Measurements from ENCODE around the gene ATM. TPM values are rescaled to one million over a fixed set of nuclear protein-coding genes. Genes with fewer than 3 reads are reported as not detected.
"Not testable (repeated sequence)": the region's sequence is repeated elsewhere in the genome, so short reads cannot be mapped to it uniquely, and the experiment has no call there.

The ATM gene
- total and polyA plus RNA-seq, 8 donors: 69.1 to 99.9 (median 91.3) TPM

DNA sequence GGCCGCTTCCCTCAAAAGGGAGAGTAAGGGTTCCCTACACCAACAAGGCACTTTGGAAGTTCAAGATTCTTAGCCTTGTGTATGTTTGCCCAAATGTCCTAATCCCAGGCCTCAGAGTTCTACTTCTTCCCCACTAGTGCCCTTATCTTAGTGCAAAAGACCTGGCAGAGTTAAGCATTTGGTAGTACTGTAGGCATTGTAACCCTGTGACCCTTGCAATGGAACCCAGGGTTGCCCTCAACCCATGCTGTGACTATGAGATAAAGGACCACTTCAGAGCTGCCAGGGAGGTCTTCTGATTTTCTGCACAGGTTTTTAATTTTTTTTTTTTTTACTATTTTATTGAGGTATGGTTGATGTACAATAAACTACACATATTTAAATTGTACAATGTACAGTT is 179.4 kb downstream of the ATM start:
- DNase-seq: no peak
- intact Hi-C loops (cut with DNase I): no loop called here

DNA sequence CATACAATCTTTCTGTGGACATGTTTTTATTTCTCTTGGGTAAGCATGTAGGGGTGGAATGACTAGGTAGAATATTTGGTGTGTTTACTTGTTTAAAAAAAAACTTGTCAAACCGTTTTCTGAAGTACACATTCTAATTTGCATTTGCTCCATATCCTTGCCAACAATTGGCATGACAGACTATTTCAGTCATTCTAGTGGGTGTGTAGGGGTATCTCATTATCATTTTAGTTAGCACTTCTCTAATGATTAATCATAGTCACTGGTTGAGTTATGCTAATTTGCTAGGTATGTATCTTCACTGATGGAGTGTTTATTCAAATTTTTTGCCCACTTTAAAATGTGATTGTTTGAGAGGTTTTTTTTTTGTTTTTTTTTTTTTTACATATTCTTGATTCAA is 180.2 kb downstream of the ATM start:
- Histone ChIP-seq H3K27ac (no peak overlapping the region), H3K36me3 (no peaks in the 10 kb centered on the region), H3K4me3 (no peak overlapping the region), H3K27me3 (no peaks in the 10 kb centered on the region), H3K4me1 (no peaks in the 10 kb centered on the region), H3K9me3 (no peaks in the 10 kb centered on the region)
- ATAC-seq: no peak
- TF ChIP-seq, protein P1, sequence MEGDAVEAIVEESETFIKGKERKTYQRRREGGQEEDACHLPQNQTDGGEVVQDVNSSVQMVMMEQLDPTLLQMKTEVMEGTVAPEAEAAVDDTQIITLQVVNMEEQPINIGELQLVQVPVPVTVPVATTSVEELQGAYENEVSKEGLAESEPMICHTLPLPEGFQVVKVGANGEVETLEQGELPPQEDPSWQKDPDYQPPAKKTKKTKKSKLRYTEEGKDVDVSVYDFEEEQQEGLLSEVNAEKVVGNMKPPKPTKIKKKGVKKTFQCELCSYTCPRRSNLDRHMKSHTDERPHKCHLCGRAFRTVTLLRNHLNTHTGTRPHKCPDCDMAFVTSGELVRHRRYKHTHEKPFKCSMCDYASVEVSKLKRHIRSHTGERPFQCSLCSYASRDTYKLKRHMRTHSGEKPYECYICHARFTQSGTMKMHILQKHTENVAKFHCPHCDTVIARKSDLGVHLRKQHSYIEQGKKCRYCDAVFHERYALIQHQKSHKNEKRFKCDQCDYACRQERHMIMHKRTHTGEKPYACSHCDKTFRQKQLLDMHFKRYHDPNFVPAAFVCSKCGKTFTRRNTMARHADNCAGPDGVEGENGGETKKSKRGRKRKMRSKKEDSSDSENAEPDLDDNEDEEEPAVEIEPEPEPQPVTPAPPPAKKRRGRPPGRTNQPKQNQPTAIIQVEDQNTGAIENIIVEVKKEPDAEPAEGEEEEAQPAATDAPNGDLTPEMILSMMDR (IDR thresholded peaks at IDR 0.05): no peak
- DNase-seq: no peak
- intact Hi-C loops (cut with DNase I): no loop called here

More for the DNA sequence above, 179.4 kb downstream of the ATM start:
- Histone ChIP-seq H3K9me3 (no peaks in the 10 kb centered on the region), H3K27me3 (no peaks in the 10 kb centered on the region), H3K4me1 (no peaks in the 10 kb centered on the region), H3K27ac (no peak overlapping the region), H3K4me3 (no peak overlapping the region), H3K36me3 (no peaks in the 10 kb centered on the region)
- TF ChIP-seq, protein P1 (IDR thresholded peaks at IDR 0.05): no peak
- no peak for ATAC-seq

DNA sequence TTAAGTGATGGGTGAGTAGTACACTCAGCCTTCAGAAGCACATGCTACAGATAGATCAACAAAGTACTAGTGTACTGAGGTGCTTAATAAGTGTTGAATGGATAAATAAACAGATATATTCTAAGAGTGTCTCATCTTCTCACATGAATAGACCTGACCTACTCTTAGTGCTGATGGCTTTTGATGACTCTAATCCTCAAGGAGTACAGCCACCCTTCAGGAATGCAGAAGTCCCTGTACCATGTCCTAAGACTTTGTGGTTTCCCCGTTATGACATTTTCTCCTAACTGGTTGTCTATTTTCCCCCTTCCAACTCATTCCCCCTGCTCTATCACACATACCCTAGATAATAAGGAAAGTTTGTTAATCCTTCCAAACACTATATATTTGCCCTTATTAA is 182.8 kb downstream of the ATM start:
- no peak for ATAC-seq
- Histone ChIP-seq H3K27ac (no peak overlapping the region), H3K4me1 (no peaks in the 10 kb centered on the region), H3K36me3 (no peaks in the 10 kb centered on the region), H3K9me3 (no peaks in the 10 kb centered on the region), H3K4me3 (no peak overlapping the region), H3K27me3 (no peaks in the 10 kb centered on the region)
- intact Hi-C loops (cut with DNase I): no loop called here
- DNase-seq: no peak
- TF ChIP-seq, protein P1 (IDR thresholded peaks at IDR 0.05): no peak

DNA sequence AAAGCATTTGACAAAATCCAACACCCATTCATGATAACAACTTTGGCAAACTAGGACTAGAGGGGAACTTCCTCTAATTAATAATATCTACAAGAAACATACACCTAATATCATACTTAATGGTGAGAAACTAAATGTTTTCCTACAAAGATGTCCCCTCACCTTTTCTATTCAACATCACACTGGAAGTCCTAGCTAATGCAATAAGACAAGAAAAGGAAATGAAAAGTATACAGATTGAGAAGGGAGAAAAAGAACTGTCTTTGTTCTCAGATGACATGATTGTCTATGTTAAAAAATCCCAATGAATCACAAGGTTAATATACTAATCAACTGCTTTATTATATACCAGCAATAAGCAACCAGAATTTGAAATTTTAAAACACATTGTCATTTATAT is 192.1 kb downstream of the ATM start:
- no peak for DNase-seq
- TF ChIP-seq, protein P1 (IDR thresholded peaks at IDR 0.05): no peak
- Histone ChIP-seq H3K27ac (no peak overlapping the region), H3K27me3 (no peaks in the 10 kb centered on the region), H3K4me3 (no peak overlapping the region), H3K4me1 (no peaks in the 10 kb centered on the region), H3K36me3 (no peaks in the 10 kb centered on the region), H3K9me3 (peaks cover 0 to 15% of the 10 kb centered on the region in 2 donors)
- intact Hi-C loops (cut with DNase I): no loop called here
- ATAC-seq: no peak

DNA sequence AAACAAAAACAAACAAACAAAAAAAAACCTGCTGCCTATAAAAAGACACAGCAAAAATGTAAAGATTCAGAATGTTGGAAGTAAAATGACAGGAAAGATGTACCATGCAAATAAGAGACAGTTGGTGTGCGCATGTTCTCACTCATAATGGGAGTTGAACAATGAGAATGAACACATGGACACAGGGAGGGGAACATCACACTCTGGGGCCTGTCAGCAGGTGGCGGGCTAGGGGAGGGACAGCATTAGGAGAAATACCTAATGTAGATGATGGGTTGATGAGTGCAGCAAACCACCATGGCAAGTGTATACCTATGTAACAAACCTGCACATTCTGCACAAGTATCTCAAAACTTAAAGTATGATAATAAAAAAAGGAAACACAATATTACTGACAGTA is 194.7 kb downstream of the ATM start:
- H3K4me1 ChIP-seq; ATAC-seq; H3K36me3 ChIP-seq; H3K27me3 ChIP-seq; H3K27ac ChIP-seq; H3K4me3 ChIP-seq; intact Hi-C loops (cut with DNase I): not testable (repeated sequence)
- TF ChIP-seq, protein P1 (IDR thresholded peaks at IDR 0.05): peak in 1 of 2 donors; percentile 18
- H3K9me3 ChIP-seq: peaks cover 0 to 15% of the 10 kb centered on the region in 2 donors
- DNase-seq: peak in 1 of 4 donors; percentile 1

Other genes with a start within 250 kb of the ATM start
- gene CUL5, start 214.2 kb upstream of the ATM start, total RNA-seq: 10 to 100 TPM; 31.1 to 36.1 TPM
- gene CUL5, start 214.2 kb upstream of the ATM start, polyA plus RNA-seq (ENCODE audit: insufficient read length in 6 of 6): 10 to 100 TPM; 37.8 to 47.3 (median 43.0) TPM
- 10 to 100 TPM; 69.0 to 70.0 TPM for gene ACAT1, start 101.5 kb upstream of the ATM start, total RNA-seq
- 10 to 100 TPM; 61.4 to 67.3 (median 62.9) TPM for gene ACAT1, start 101.5 kb upstream of the ATM start, polyA plus RNA-seq (ENCODE audit: insufficient read length in 6 of 6)
- gene NPAT, start 429 bp upstream of the ATM start, total RNA-seq: 10 to 100 TPM; 13.6 to 14.2 TPM
- gene NPAT, start 429 bp upstream of the ATM start, polyA plus RNA-seq (ENCODE audit: insufficient read length in 6 of 6): 10 to 100 TPM; 16.4 to 22.5 (median 20.6) TPM
- under 1 TPM; 0.37 to 0.64 TPM for gene C11orf65, start 244.5 kb downstream of the ATM start, total RNA-seq
- gene C11orf65, start 244.5 kb downstream of the ATM start, polyA plus RNA-seq (ENCODE audit: insufficient read length in 6 of 6): 1 to 10 TPM; 1.1 to 2.7 (median 2.0) TPM

Data from left lung (tissue), 10 donors.